GM19463 (cell line): ENCODE data around the gene PEAK1.

ENCODE experiments used
- ATAC-seq: cut with Tn5 transposase; IDR thresholded peaks from one replicate; pipeline ENCODE4 v1.9.1; 2021; ENCODE audit warnings: mild to moderate bottlenecking, moderate library complexity; ENCODE audit not compliant: unreplicated experiment

The PEAK1 gene

GRCh38 chr15:77402740-77403379 lies 17.0 kb downstream of the PEAK1 start:
- no peak for ATAC-seq

GRCh38 chr15:77400258-77400657 lies 19.6 kb downstream of the PEAK1 start:
- no peak for ATAC-seq

- no peak for ATAC-seq
These were observed 21.0 kb downstream of the PEAK1 start for GRCh38 chr15:77398927-77399326.

GRCh38 chr15:77396692-77397091 lies 23.2 kb downstream of the PEAK1 start:
- no peak for ATAC-seq

GRCh38 chr15:77395013-77395774 lies 24.7 kb downstream of the PEAK1 start:
- ATAC-seq: no peak

GRCh38 chr15:77393471-77393840 lies 26.4 kb downstream of the PEAK1 start:
- ATAC-seq: no peak

- no peak for ATAC-seq
These were observed 27.0 kb downstream of the PEAK1 start for GRCh38 chr15:77392762-77393470.

GRCh38 chr15:77391372-77391951 lies 28.4 kb downstream of the PEAK1 start:
- no peak for ATAC-seq

- no peak for ATAC-seq
These were observed 32.4 kb downstream of the PEAK1 start for GRCh38 chr15:77387365-77388105.

- no peak for ATAC-seq
These were observed 33.3 kb downstream of the PEAK1 start for GRCh38 chr15:77386626-77387025.

GRCh38 chr15:77384589-77385359 lies 35.1 kb downstream of the PEAK1 start:
- ATAC-seq: no peak

GRCh38 chr15:77384086-77384485 lies 35.8 kb downstream of the PEAK1 start:
- ATAC-seq: no peak

GRCh38 chr15:77380033-77380432 lies 39.9 kb downstream of the PEAK1 start:
- ATAC-seq: no peak

- no peak for ATAC-seq
These were observed 43.1 kb downstream of the PEAK1 start for GRCh38 chr15:77376770-77377169.

GRCh38 chr15:77375133-77375532 lies 44.8 kb downstream of the PEAK1 start:
- no peak for ATAC-seq

GRCh38 chr15:77373441-77373840 lies 46.5 kb downstream of the PEAK1 start:
- ATAC-seq: no peak

- ATAC-seq: no peak
These were observed 47.9 kb downstream of the PEAK1 start for GRCh38 chr15:77371850-77372563.

GRCh38 chr15:77370580-77370979 lies 49.3 kb downstream of the PEAK1 start:
- no peak for ATAC-seq

GRCh38 chr15:77369168-77369567 lies 50.7 kb downstream of the PEAK1 start:
- ATAC-seq: no peak

GRCh38 chr15:77367631-77368030 lies 52.3 kb downstream of the PEAK1 start:
- ATAC-seq: no peak
